IPS DF 19.7 (cell line): ENCODE results near the gene KDM6B.

ENCODE experiments used
- DNase-seq: peaks from one replicate; pipeline ENCODE4 v3.0.0-alpha.2; 2013; ENCODE audit warnings: low read depth, low spot score

KDM6B gene

GRCh38 chr17:7820231-7820630 is 13.8 kb upstream of the KDM6B start:
- DNase-seq = no peak

DNA sequence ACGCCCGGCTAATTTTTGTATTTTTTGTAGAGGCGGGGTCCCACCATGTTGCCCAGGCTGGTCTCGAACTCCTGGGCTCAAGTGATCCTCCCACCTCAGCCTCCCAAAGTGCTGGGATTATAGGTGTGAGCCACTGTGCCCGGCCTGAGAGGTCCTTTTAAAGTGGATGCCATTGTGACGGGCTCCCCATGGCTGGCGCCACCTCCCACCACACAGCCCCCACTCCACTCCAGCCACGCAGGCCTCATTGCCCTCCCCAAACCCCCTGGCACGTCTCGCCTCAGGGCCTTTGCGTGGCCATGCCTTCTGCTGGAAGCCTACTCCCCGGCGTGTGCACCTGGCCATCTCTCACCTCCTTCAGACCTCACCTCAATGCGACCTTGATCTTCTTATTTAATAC is 11.9 kb upstream of the KDM6B start:
- no peak for DNase-seq

- DNase-seq = no peak
These were observed 10.4 kb upstream of the KDM6B start for GRCh38 chr17:7823581-7824001.

GRCh38 chr17:7824021-7824924 is 9.7 kb upstream of the KDM6B start:
- DNase-seq = no peak

DNA sequence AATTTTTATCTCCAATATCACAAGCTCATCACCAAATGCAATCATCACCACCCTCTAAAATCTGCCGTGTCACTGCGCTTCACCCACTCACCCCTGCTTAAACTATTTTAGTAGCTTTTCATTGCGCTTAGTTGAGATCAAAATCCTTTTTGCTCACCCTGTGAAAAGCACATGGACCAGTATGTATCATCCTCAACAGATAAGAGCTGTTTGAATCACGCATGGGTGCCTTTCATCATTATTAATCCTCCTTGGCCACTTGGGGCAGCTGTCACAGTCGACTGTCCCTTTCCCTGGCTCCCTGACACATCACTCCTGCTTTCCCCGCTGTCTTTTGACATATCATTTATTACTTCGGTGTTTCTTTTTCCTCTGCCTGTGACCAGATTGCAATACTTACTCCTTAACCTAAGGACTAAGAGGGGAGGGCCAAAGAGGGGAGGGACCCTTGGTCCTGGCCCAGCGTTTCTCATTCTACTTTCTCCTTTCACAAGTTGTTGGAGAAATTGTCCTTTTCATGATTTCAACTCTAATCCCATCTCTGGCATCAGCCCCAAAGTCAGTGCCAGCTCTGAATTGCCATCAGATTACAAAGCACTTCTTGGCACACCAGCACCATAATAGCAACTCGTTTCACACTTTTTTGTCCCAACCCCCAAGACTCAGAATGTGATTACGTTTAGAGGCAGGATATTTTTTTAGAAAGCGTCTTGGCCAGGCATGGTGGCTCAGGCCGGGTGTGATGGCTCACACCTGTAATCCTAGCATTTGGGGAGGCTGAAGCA is 8.6 kb upstream of the KDM6B start:
- no peak for DNase-seq

- no peak for DNase-seq
These were observed 3.4 kb upstream of the KDM6B start for GRCh38 chr17:7830616-7831015.

DNA sequence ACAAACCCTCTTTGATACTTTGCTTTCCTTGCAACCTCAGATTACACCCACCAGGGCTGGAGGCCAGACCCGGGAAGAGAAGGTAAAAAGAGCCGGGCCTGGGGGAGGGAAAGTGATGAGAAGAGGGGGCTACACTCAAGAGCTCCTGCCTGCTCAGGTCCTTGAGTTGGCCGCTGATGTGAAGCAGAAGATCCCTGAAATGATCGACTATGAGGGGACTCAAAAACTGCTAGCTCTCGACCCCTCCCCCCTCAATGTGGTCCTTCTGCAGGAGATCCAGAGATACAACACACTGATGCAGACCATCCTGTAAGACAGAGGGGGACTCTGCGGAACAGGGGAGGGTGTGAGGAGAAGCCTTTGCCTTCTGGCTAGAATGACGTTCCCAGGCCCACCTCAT is 2.8 kb upstream of the KDM6B start:
- DNase-seq = no peak

DNA sequence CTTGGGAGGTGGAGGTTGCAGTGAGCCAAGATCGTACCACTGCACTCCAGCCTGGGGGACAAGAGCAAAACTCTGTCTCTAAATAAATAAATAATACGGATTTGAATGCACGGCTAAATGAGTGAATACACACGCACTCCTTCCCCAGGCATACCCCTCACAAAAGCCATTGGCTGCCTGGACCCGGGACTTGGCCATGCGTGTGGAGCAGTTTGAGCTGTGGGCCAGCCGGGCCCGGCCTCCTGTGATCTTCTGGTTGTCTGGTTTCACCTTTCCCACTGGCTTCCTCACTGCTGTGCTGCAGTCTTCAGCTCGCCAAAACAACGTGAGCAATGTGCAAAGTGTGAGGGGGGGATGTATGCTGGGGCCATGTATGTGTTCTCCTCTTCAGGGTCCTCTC is 1.6 kb upstream of the KDM6B start:
- DNase-seq = no peak

- DNase-seq = no peak
These were observed 814 bp upstream of the KDM6B start for GRCh38 chr17:7833011-7833794.

GRCh38 chr17:7834542-7834956 is 532 bp downstream of the KDM6B start:
- DNase-seq = no peak

DNA sequence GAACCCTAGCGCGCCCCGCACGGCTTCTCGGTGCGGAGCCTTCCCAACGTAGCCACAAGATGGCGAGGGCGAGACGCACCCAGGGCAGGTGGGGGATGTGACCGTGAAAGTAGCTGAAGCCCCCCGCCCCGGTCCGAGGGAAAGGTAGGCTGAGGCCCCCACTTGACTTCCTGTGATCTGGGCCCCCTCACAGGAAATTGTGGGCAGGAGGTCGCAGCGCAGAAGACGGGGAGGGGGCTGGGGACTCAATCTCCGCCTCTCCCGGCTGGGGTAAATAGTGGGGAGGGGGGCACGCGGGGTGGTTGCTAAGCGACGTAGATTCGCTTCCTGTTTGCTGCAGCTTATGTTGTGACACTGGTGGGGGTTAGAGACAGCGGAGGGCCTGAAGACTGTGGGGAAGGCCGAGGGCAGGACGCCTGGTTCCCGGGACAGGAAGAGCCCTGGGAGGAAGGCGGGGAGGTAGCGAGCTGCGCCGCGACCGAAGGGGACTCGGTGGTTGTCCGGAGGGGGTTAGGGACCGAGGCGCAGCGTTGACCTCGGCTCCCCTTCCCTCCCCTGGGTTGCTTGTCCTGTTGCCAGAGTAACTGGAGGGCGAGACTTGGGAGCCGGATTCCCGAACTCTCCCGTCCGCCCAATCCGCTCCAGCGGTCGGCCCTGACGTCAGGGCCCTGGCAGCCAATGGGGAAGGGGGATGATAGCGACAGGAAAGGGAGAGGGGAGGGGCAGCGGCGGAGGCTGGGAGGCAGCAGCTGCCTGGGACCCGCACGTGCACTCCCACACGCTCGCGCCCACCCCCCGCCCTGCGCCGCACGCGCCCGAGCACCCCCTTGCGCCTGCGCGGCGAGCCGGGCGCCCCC is 1.2 kb downstream of the KDM6B start:
- DNase-seq = peak; percentile 93

- DNase-seq = no peak
These were observed 2.0 kb downstream of the KDM6B start for GRCh38 chr17:7835814-7836595.

DNA sequence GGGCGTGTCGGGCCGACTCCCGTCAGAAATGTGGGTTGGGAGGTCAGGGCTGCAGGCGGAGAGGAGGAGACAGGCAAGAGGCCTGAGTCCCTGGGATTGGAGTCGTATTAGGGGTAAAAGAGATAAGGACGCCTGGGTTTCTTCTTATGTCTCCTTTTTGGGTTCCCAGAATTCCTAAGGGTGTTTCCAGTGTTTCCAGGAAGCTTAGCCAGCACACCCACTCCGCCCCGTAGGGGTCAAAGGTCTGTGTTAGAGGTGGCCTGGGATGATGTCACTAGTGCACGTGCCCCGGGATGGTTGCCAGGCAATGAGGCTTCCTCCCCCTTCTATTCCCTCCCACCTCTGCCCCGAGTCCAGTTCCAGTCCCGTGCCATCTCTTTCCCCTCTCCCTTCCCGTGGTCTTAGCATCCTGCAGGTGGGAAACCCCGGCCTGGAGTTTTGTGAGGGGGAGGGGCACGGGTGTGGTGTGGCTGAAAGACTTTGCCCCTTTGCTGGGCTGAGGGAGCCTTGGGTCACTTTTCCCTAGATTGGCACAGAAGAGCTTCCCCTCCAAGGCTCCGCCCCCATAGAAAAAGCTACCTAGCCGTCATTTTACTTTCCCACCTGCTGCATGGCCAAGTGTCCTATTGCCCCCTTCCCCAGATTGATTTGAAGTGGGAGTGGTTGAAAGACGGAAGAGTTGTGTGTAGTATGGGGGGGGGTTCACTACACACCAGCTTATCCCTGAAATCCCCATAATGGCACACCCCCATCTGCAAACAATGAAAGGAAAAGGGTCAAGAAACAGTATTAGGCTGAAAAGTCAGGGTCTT is 2.8 kb downstream of the KDM6B start:
- DNase-seq = peak; percentile 95

DNA sequence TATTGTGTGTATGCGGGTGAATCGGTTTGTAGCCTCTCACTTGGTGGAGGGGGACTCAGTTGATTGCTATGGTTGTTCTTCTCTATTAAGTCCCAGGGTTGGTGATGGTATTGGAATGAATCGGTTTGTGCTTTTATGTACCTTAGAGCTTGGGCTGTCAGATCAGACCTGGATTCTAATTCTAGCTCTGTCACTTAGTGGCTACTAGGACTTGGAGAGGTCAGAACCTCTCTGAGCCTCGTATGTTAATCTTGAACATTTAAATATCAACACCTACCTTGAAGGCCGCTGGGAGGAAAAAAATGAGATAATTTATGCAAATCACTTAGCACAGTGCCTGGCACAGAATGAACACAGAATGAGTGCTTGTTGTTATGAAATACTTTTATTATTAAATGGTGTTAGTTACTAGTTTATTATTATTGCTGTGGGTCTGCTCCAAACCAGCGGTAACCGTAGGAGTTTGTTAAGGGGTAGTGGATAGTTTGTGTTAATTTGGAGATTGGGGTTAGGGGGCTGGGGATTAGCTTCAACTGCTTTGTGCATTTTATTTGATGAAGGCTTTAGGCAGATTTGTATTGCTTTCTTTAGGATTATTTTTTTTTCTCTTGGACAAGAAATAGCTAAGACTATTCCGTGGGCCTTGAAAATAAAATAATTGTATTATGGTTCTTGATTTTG is 3.5 kb downstream of the KDM6B start:
- DNase-seq = no peak

- no peak for DNase-seq
These were observed 4.4 kb downstream of the KDM6B start for GRCh38 chr17:7838090-7839075.

DNA sequence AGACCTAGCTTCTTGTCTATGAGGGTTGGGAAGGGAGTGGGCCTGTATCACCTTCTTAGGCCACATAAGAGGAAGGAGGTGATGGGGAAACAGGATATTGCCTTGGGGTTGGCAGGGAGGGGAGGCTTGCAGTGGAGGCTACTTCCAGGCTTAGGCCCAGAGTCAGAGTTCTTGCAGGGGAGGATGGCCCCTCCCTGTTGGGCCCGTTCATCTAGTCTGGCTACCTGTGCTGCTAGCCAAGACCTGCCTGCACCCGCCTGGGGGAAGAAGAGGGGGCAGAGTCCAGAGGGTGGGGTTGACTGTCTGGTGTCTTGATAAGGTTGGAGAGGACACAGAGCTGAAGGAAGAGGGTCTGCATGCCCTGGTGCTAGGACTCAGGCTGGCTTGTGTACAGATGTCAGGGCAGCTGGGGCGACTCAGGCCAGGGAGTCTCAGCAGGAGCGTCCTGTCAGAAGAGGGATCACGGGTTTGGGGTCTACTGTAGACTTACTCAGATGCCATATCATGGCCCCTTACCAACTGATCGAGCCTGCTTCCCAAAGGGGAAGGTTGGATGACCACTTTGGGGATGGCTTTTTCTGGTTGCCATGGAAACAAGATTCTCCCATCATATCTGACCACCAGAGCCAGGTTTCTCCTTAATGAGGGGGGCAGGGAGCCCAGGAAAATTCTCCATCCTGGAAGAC is 5.3 kb downstream of the KDM6B start:
- no peak for DNase-seq

DNA sequence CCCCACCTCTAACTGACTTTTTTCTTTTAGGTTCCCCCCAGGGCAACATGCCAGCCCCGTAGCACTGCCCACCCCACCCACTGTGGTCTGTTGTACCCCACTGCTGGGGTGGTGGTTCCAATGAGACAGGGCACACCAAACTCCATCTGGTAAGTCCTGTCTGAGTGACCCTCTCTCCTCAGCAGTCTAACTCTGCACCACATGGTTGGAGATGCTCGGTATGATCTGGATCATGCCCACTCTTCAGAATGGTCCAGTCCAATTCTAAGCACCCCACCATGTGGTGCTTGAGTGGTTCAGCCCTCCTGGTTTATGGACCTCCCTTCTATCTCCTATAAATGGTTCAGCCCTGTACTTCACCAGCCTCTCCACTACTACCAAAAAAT is 5.9 kb downstream of the KDM6B start:
- no peak for DNase-seq
